HL-60 (cell line): ENCODE data around the gene IKZF3.

Experiments
- DNase-seq, 2 experiments: peaks; one replicate each; pipeline ENCODE4 v3.0.0-alpha.2; 2010 to 2020; ENCODE audit warnings: low read depth in 1 of 2, low spot score in 1 of 2
- H3K27ac ChIP-seq: fragments of 250-450 bp; sonication (Bioruptor Pico); replicated peaks from 2 replicates; pipeline ENCODE4 v1.5.1; 2020; ENCODE audit warnings: mild to moderate bottlenecking, moderate library complexity
- H3K27me3 ChIP-seq: fragments of 250-450 bp; sonication (Bioruptor Pico); 2 replicates; pipeline ENCODE4 v1.5.1; 2021; ENCODE audit warnings: mild to moderate bottlenecking, moderate library complexity; ENCODE audit not compliant: insufficient read depth, poor library complexity, severe bottlenecking
- H3K4me3 ChIP-seq: replicated peaks from 2 replicates; pipeline ENCODE4 v1.5.1; 2011; ENCODE audit warnings: mild to moderate bottlenecking, control low read depth, low read length; ENCODE audit not compliant: insufficient read depth
- GABPA ChIP-seq: IDR thresholded peaks from 2 replicates; pipeline ENCODE4 v1.6.1; 2012; ENCODE audit warnings: low read depth
- POLR2AphosphoS5 ChIP-seq: IDR thresholded peaks from 2 replicates; pipeline ENCODE4 v1.6.1; 2012; ENCODE audit warnings: low read depth
- SPI1 ChIP-seq: IDR thresholded peaks from 2 replicates; pipeline ENCODE4 v1.6.1; 2012; ENCODE audit warnings: low read depth, mild to moderate bottlenecking, borderline replicate concordance
- TF ChIP-seq, protein P1 (sequence below): IDR thresholded peaks from one replicate; pipeline ENCODE4 v1.5.1; 2011; ENCODE audit warnings: low read length, control low read depth, inconsistent platforms; ENCODE audit not compliant: insufficient read depth
- TF ChIP-seq, protein P2 (sequence below): IDR thresholded peaks from 2 replicates; pipeline ENCODE4 v1.6.1; 2012; ENCODE audit warnings: low read depth; ENCODE audit not compliant: insufficient replicate concordance

IKZF3 gene

DNA sequence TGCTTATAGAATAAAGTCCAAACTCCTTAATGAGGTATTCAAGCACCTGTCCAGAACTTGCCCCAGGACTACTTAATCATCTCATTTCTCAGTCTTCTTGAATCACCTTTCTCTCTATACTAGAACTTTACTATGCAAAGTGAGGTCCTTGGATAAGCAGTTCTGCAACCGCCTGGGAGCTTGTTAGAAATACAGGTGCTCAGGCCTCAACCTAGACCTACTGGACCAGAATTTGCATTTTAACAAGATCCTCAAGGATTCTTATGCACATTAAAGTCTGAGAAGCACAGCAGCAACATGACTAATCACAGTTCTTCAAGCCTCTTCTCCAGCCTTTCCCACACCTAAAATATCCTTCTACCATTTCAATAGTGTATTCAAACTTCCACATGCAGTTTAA is 64.7 kb downstream of the IKZF3 start:
- no peak overlapping the region for H3K4me3 ChIP-seq
- no peak overlapping the region for H3K27ac ChIP-seq
- DNase-seq: no peak
- TF ChIP-seq POLR2AphosphoS5: no peak
- no peak for TF ChIP-seq SPI1
- TF ChIP-seq, protein P1, sequence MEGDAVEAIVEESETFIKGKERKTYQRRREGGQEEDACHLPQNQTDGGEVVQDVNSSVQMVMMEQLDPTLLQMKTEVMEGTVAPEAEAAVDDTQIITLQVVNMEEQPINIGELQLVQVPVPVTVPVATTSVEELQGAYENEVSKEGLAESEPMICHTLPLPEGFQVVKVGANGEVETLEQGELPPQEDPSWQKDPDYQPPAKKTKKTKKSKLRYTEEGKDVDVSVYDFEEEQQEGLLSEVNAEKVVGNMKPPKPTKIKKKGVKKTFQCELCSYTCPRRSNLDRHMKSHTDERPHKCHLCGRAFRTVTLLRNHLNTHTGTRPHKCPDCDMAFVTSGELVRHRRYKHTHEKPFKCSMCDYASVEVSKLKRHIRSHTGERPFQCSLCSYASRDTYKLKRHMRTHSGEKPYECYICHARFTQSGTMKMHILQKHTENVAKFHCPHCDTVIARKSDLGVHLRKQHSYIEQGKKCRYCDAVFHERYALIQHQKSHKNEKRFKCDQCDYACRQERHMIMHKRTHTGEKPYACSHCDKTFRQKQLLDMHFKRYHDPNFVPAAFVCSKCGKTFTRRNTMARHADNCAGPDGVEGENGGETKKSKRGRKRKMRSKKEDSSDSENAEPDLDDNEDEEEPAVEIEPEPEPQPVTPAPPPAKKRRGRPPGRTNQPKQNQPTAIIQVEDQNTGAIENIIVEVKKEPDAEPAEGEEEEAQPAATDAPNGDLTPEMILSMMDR: no peak
- TF ChIP-seq, protein P2, sequence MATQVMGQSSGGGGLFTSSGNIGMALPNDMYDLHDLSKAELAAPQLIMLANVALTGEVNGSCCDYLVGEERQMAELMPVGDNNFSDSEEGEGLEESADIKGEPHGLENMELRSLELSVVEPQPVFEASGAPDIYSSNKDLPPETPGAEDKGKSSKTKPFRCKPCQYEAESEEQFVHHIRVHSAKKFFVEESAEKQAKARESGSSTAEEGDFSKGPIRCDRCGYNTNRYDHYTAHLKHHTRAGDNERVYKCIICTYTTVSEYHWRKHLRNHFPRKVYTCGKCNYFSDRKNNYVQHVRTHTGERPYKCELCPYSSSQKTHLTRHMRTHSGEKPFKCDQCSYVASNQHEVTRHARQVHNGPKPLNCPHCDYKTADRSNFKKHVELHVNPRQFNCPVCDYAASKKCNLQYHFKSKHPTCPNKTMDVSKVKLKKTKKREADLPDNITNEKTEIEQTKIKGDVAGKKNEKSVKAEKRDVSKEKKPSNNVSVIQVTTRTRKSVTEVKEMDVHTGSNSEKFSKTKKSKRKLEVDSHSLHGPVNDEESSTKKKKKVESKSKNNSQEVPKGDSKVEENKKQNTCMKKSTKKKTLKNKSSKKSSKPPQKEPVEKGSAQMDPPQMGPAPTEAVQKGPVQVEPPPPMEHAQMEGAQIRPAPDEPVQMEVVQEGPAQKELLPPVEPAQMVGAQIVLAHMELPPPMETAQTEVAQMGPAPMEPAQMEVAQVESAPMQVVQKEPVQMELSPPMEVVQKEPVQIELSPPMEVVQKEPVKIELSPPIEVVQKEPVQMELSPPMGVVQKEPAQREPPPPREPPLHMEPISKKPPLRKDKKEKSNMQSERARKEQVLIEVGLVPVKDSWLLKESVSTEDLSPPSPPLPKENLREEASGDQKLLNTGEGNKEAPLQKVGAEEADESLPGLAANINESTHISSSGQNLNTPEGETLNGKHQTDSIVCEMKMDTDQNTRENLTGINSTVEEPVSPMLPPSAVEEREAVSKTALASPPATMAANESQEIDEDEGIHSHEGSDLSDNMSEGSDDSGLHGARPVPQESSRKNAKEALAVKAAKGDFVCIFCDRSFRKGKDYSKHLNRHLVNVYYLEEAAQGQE: no peak
- TF ChIP-seq GABPA: no peak
- H3K27me3 ChIP-seq: no peaks in the 10 kb centered on the region

DNA sequence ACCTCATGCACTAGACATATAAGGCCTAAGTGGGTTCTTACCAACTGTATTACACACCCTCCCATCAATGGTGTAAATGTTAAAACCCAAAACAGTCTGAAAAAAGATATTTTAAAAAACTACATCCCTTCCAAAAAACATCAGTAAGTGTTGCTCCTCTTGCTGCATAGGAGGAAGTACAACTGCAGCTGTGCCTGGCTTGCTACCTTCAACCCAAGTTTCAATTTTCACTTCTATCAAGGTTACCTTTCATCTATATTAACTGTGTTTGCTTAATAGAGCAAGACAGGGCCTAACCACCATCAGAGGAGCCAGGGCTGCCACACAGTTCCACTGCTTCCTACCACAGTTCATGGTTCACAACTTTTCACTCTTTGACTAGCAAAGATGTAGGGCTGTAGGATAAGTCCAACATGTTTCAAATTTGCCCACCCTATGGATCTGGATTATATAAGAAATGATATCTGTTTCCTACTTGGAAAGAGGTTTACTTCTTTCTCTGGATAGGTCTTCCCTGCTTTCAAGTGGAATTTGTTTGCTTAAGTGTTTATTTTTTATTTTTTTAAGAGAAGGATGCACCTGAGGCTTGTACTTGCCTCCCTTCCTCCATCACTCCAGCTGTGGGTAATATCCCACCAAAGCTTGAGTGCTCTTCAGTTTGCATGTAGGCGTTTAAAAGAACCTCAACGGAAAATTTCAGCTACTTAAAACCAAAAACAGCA is 69.7 kb downstream of the IKZF3 start:
- TF ChIP-seq, protein P1: no peak
- TF ChIP-seq GABPA (no peak), POLR2AphosphoS5 (no peak), SPI1 (no peak)
- TF ChIP-seq, protein P2: no peak
- no peak overlapping the region for H3K27ac ChIP-seq
- no peak for DNase-seq
- no peaks in the 10 kb centered on the region for H3K27me3 ChIP-seq
- no peak overlapping the region for H3K4me3 ChIP-seq

DNA sequence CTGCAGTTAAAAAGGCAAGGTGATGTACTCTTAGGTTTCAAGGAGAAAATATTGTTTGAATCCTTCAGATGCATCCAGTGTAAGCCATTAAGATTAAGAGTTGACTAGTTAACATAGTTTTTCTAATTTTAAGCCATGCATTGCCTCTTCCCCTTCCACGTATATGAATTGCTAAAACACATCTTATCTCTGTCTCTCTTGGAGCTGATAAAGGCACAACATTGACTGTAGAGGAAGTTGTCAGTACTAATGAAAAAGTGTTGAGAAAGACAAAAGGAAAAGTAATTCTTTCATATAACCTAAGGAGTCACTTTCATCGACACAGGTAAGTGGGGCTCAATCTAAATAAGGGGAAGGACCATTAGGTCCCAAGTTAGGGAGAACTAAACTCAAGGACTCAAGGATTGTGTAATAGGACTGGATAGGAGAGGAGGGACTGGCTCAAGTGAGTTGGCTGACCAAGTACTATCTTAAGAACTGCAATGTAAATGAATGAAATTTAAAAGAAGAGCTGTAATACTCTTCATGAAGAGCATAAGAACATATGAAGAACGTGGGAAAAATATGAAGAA is 70.7 kb downstream of the IKZF3 start:
- DNase-seq: no peak
- TF ChIP-seq SPI1: no peak
- no peak for TF ChIP-seq GABPA
- no peak for TF ChIP-seq POLR2AphosphoS5
- TF ChIP-seq, protein P1: no peak
- TF ChIP-seq, protein P2: no peak
- H3K27ac ChIP-seq: no peak overlapping the region
- H3K27me3 ChIP-seq: no peaks in the 10 kb centered on the region
- no peak overlapping the region for H3K4me3 ChIP-seq
